CD4-positive, alpha-beta T cell treated with Interferon alpha-2 for 1 hour (primary cell): Measurements from ENCODE around the gene SAP25.
"Not testable (repeated sequence)": the region's sequence is repeated elsewhere in the genome, so short reads cannot be mapped to it uniquely, and the experiment has no call there.

Experiments
- DNase-seq, 2 donors: peaks; one replicate each; pipeline ENCODE4 v3.0.0-alpha.2; 2020 to 2022

Gene SAP25

DNA sequence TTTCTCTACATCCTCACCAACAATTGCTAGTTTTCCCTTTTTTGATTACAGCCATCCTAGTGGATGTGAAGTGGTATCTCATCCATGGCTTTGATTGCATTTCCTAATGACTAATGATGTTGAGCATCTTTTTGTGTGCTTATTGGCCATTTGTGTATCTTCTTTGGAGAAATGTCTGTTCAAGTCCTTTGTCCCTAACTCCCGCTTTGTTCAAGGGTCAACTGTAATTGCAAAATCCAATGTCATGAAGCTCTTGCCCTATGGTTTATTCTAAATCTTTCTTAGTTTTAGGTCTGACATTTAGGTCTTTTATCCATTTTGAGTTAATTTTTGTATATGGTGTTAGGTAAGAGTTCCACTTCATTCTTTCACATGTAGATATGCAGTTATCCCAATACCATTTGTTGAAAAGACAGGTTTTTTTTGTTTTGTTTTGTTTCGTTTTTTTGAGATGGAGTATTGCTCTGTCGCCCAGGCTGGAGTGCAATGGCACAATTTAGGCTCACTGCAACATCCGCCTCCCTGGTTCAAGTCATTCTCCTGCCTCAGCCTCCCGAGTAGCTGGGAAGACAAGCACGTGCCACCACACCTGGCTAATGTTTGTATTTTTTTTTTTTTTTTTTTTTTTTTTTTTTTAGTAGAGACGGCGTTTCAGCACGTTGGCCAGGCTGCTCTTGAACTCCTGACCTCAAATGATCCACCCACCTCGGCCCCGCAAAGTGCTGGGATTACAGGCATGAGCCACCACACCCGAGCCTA lies 45.4 kb downstream of the SAP25 start:
- DNase-seq, result not testable (repeated sequence)

DNA sequence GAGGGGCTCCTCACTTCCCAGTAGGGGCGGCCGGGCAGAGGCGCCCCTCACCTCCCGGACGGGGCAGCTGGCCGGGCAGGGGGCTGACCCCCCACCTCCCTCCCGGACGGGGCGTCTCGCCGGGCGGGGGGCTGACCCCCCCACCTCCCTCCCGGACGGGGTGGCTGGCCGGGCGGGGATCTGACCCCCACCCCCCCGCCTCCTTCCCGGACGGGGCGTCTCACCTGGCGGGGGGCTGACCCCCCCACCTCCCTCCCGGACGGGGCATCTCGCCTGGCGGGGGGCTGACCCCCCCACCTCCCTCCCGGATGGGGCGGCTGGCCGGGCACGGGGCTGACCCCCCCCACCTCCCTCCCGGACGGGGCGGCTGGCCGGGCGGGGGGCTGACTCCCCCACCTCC lies 50.5 kb downstream of the SAP25 start:
- not testable (repeated sequence) for DNase-seq
